Neural cell (in vitro differentiated cells): ENCODE data around the gene HMCN2. TPM values are rescaled to one million over a fixed set of nuclear protein-coding genes. Genes with fewer than 3 reads are reported as not detected.

Experiments used
- H2AFZ ChIP-seq: fragments of 200-600, 300-800 bp; sonication (generic), shearing (Covaris generic); 2 replicates; pipeline ENCODE4 v1.6.0; 2014; ENCODE audit warnings: low read depth, mild to moderate bottlenecking, antibody characterized with exemption, low read length, moderate library complexity
- H3F3A ChIP-seq: fragments of 200-600 bp; shearing (Covaris generic); 2 replicates; pipeline ENCODE4 v1.6.1; 2016; ENCODE audit warnings: mild to moderate bottlenecking, moderate library complexity, mixed read lengths, antibody characterized with exemption, low read length; ENCODE audit not compliant: insufficient read depth, poor library complexity, severe bottlenecking
- H3K27ac ChIP-seq: fragments of 200-600, 300-800 bp; sonication (generic), shearing (Covaris generic); 2 replicates; pipeline ENCODE4 v1.5.1; 2014; ENCODE audit warnings: mild to moderate bottlenecking, low read length, moderate library complexity
- H3K27me3 ChIP-seq: fragments of 300-800, 200-600 bp; sonication (generic), shearing (Covaris generic); 2 replicates; pipeline ENCODE4 v1.6.0; 2014; ENCODE audit warnings: mild to moderate bottlenecking, low read depth, low read length, moderate library complexity; ENCODE audit not compliant: insufficient read depth
- H3K36me3 ChIP-seq: fragments of 300-800, 200-600 bp; sonication (generic), shearing (Covaris generic); 2 replicates; pipeline ENCODE4 v1.5.1; 2014; ENCODE audit warnings: mild to moderate bottlenecking, antibody characterized with exemption, low read length, moderate library complexity; ENCODE audit not compliant: insufficient read depth
- H3K4me2 ChIP-seq: fragments of 300-800, 200-600 bp; sonication (generic), shearing (Covaris generic); 2 replicates; pipeline ENCODE4 v1.6.0; 2014; ENCODE audit warnings: mild to moderate bottlenecking, low read length
- H3K4me3 ChIP-seq: fragments of 300-800, 200-600 bp; sonication (generic), shearing (Covaris generic); 2 replicates; pipeline ENCODE4 v1.5.1; 2014; ENCODE audit warnings: mild to moderate bottlenecking, low read length, moderate library complexity
- H3K79me2 ChIP-seq: fragments of 200-600 bp; shearing (Covaris generic); replicated peaks from 2 replicates; pipeline ENCODE4 v1.6.0; 2014; ENCODE audit warnings: mild to moderate bottlenecking, low read length, moderate library complexity; ENCODE audit not compliant: insufficient read depth
- H3K9ac ChIP-seq: fragments of 300-800, 200-600 bp; sonication (generic), shearing (Covaris generic); 2 replicates; pipeline ENCODE4 v1.6.1; 2016; ENCODE audit warnings: mild to moderate bottlenecking, low read length, mixed read lengths
- H3K9me2 ChIP-seq: fragments of 200-600 bp; shearing (Covaris generic); 2 replicates; pipeline ENCODE4 v1.6.1; 2016; ENCODE audit warnings: mild to moderate bottlenecking, low read length, mixed read lengths; ENCODE audit not compliant: insufficient read depth
- H3K9me3 ChIP-seq: fragments of 200-600, 300-800 bp; sonication (generic), shearing (Covaris generic); 2 replicates; pipeline ENCODE4 v1.6.1; 2016; ENCODE audit warnings: mild to moderate bottlenecking, mixed run types, low read length, moderate library complexity, mixed read lengths
- H4K20me1 ChIP-seq: fragments of 200-600 bp; shearing (Covaris generic); 2 replicates; pipeline ENCODE4 v1.6.1; 2016; ENCODE audit warnings: mild to moderate bottlenecking, mixed run types; ENCODE audit not compliant: insufficient read depth
- EP300 ChIP-seq: fragments of 450-650 bp; conservative IDR thresholded peaks from 2 replicates; pipeline ENCODE4 v1.6.1; 2014; ENCODE audit warnings: antibody characterized with exemption, mild to moderate bottlenecking, moderate library complexity; ENCODE audit not compliant: poor library complexity, severe bottlenecking
- EZH2 ChIP-seq: fragments of 200-600, 300-800 bp; shearing (Covaris generic), sonication (generic); IDR thresholded peaks from 2 replicates; pipeline ENCODE4 v1.6.1; 2014; ENCODE audit warnings: antibody characterized with exemption, low read length, borderline replicate concordance, mild to moderate bottlenecking; ENCODE audit not compliant: insufficient read depth, poor library complexity, severe bottlenecking
- MXI1 ChIP-seq: fragments of 450-650 bp; conservative IDR thresholded peaks from 2 replicates; pipeline ENCODE4 v1.6.1; 2014; ENCODE audit warnings: antibody characterized with exemption, mild to moderate bottlenecking; ENCODE audit not compliant: poor library complexity, severe bottlenecking
- POLR2AphosphoS5 ChIP-seq: IDR thresholded peaks from 2 replicates; pipeline ENCODE4 v1.6.1; 2012
- RAD21 ChIP-seq: fragments of 450-650 bp; conservative IDR thresholded peaks from 2 replicates; pipeline ENCODE4 v1.6.1; 2014; ENCODE audit warnings: antibody characterized with exemption, mild to moderate bottlenecking, moderate library complexity
- SMC3 ChIP-seq: fragments of 450-650 bp; conservative IDR thresholded peaks from 2 replicates; pipeline ENCODE4 v1.6.1; 2014; ENCODE audit warnings: antibody characterized with exemption, mild to moderate bottlenecking, moderate library complexity; ENCODE audit not compliant: poor library complexity
- TAF1 ChIP-seq: IDR thresholded peaks from 2 replicates; pipeline ENCODE4 v1.6.1; 2012; ENCODE audit warnings: low read depth
- polyA plus RNA-seq: library from polyadenylated mRNA; depleted of rRNA; stranded (reverse); fragments of >200 nt; gene quantifications from 2 replicates; pipeline ENCODE4 v1.2.3, GENCODE V29; 2014
- TF ChIP-seq, protein P1 (sequence below): fragments of 450-650 bp; IDR thresholded peaks from 2 replicates; pipeline ENCODE4 v1.5.1; 2014; ENCODE audit warnings: antibody characterized with exemption, mild to moderate bottlenecking, moderate library complexity; ENCODE audit not compliant: poor library complexity, severe bottlenecking
- TF ChIP-seq, protein P2 (sequence below): IDR thresholded peaks from 2 replicates; pipeline ENCODE4 v1.6.1; 2012; ENCODE audit warnings: borderline replicate concordance

The HMCN2 gene
- polyA plus RNA-seq, 1 donor from 2014 or later, result 1.7 TPM

DNA sequence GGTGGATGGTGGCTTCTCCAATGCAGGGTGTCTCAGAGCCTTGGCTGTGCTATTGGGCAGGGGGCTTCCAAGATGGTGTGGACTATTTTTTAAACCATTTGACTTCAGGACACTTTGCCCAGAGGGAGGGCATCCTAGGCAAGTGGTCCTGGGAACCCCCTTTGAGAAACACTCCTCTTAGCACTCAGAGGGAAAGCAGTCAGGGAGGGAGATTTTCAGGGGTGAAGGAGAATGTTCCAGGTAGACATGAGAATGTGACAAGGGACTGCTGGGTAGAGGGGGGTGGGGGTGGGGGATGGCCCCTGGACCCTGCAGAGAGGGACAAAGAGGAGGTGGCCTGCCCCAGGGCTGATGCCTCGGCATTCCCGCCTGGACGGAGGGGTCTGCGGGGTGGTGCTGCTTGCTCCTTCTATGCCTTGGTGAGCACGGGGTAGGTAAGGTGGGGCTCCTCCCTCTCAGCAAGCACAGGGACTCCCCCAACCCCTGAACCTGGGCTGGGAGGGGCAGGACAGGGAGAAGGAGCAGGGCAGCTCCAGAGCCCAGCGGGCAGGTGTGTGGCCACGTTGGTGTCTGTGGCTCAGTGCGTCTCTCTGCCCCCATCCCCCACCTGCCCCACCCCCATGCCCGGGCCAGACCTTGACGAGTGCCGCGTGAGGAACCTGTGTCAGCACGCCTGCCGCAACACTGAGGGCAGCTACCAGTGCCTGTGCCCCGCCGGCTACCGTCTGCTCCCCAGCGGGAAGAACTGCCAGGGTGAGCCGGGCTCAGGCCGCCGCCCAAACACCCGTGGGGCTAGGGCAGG lies 165.4 kb downstream of the HMCN2 start:
- no peak overlapping the region for H3K27ac ChIP-seq
- TF ChIP-seq, protein P1, sequence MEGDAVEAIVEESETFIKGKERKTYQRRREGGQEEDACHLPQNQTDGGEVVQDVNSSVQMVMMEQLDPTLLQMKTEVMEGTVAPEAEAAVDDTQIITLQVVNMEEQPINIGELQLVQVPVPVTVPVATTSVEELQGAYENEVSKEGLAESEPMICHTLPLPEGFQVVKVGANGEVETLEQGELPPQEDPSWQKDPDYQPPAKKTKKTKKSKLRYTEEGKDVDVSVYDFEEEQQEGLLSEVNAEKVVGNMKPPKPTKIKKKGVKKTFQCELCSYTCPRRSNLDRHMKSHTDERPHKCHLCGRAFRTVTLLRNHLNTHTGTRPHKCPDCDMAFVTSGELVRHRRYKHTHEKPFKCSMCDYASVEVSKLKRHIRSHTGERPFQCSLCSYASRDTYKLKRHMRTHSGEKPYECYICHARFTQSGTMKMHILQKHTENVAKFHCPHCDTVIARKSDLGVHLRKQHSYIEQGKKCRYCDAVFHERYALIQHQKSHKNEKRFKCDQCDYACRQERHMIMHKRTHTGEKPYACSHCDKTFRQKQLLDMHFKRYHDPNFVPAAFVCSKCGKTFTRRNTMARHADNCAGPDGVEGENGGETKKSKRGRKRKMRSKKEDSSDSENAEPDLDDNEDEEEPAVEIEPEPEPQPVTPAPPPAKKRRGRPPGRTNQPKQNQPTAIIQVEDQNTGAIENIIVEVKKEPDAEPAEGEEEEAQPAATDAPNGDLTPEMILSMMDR, result no peak
- TF ChIP-seq MXI1 (no peak), TAF1 (no peak), EZH2 (no peak), POLR2AphosphoS5 (no peak), EP300 (no peak), RAD21 (no peak), SMC3 (no peak)
- TF ChIP-seq, protein P2, sequence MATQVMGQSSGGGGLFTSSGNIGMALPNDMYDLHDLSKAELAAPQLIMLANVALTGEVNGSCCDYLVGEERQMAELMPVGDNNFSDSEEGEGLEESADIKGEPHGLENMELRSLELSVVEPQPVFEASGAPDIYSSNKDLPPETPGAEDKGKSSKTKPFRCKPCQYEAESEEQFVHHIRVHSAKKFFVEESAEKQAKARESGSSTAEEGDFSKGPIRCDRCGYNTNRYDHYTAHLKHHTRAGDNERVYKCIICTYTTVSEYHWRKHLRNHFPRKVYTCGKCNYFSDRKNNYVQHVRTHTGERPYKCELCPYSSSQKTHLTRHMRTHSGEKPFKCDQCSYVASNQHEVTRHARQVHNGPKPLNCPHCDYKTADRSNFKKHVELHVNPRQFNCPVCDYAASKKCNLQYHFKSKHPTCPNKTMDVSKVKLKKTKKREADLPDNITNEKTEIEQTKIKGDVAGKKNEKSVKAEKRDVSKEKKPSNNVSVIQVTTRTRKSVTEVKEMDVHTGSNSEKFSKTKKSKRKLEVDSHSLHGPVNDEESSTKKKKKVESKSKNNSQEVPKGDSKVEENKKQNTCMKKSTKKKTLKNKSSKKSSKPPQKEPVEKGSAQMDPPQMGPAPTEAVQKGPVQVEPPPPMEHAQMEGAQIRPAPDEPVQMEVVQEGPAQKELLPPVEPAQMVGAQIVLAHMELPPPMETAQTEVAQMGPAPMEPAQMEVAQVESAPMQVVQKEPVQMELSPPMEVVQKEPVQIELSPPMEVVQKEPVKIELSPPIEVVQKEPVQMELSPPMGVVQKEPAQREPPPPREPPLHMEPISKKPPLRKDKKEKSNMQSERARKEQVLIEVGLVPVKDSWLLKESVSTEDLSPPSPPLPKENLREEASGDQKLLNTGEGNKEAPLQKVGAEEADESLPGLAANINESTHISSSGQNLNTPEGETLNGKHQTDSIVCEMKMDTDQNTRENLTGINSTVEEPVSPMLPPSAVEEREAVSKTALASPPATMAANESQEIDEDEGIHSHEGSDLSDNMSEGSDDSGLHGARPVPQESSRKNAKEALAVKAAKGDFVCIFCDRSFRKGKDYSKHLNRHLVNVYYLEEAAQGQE, result no peak
- peaks cover 27% of the 10 kb centered on the region for H3K27me3 ChIP-seq
- no peaks in the 10 kb centered on the region for H3K9me3 ChIP-seq
- no peaks in the 10 kb centered on the region for H3K9me2 ChIP-seq
- H3F3A ChIP-seq, result no peaks in the 10 kb centered on the region
- no peaks in the 10 kb centered on the region for H3K79me2 ChIP-seq
- H4K20me1 ChIP-seq, result no peaks in the 10 kb centered on the region
- no peak overlapping the region for H3K4me2 ChIP-seq
- no peaks in the 10 kb centered on the region for H3K36me3 ChIP-seq
- no peak overlapping the region for H3K9ac ChIP-seq
- H3K4me3 ChIP-seq, result no peak overlapping the region
- no peak overlapping the region for H2AFZ ChIP-seq

DNA sequence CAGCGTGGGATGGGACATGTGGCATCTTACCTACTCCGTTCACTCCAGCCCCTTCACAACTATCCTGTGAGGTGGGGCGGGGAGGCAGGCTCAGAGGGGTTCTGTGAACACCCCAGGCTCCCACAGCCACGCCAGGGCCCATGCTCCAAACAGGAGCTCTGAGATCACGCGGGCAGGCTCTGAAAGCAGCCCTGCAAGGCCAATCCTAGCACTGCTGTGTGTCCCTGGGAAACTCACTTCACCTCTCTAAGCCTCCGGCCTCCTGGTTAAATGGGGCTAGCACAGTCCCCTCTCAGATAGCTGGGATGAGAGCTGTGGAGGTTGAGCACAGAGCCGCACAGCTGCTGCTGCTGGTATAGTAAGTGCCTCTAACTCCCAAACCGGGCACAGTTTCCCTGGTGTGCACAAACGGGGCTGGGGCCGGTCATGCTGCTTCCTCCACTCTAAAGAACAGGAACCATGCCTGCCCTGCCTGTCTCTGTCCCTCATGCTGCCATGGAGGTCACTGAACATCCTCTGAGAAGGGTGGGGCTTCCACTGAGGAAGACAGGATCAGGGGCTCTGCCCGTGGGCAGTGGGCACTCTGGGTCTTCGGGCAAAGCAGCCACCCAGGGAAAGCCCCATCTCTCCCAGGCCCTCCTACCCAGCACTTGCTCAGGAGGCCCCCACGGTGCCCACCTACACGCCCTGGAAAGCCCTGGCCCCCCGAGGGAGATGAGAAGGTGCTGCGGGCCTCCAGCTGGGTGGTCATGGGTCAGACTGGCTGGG lies 166.2 kb downstream of the HMCN2 start:
- no peak overlapping the region for H3K9ac ChIP-seq
- no peak overlapping the region for H3K4me2 ChIP-seq
- H3K27me3 ChIP-seq, result peaks cover 27% of the 10 kb centered on the region
- no peak overlapping the region for H3K27ac ChIP-seq
- no peaks in the 10 kb centered on the region for H3K79me2 ChIP-seq
- no peak overlapping the region for H2AFZ ChIP-seq
- H3K9me3 ChIP-seq, result no peaks in the 10 kb centered on the region
- no peak overlapping the region for H3K4me3 ChIP-seq
- TF ChIP-seq, protein P1, result no peak
- TF ChIP-seq, protein P2, result no peak
- no peak for TF ChIP-seq RAD21
- no peaks in the 10 kb centered on the region for H3K36me3 ChIP-seq
- H4K20me1 ChIP-seq, result no peaks in the 10 kb centered on the region
- no peaks in the 10 kb centered on the region for H3F3A ChIP-seq
- no peaks in the 10 kb centered on the region for H3K9me2 ChIP-seq
